ENCODE measurements around the gene TPP1.

TPP1 gene

DNA sequence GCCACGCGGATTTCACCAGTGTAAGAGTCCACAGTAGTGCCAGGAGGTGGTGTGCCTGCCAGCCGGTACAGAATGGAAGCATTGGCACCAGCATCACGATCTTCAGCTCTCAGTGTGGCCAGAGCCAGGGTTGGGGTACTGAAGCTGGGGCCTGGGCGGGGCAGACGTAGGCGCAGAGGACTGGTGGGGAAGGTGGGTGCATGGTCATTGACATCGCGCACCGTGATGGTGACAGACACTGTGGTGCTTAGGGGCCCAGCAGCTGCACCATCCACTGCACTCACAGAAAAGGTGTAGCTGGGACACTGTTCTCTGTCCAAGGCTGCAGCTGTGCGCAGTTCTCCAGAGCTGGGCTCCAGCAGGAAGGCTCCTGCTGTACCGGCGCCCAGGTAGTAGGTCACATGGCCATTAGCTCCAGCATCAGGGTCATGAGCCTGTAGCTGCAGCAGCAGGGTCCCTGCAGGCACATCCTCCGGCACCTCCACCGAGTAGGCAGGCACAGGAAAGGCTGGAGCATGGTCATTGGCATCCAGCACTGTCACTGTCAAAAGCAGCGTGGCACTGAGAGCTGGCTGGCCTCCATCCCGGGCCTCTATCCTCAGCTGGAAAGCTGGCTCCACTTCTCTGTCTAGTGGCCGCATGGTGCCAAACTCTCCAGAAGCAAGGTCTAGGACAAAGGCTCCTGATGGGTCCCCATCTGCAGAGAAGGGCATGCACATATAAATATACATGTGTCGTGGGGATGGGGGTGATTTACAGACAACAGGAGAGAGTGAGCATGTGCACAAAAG lies 7.9 kb upstream of the TPP1 start:
- DNase-seq, result no peak

DNA sequence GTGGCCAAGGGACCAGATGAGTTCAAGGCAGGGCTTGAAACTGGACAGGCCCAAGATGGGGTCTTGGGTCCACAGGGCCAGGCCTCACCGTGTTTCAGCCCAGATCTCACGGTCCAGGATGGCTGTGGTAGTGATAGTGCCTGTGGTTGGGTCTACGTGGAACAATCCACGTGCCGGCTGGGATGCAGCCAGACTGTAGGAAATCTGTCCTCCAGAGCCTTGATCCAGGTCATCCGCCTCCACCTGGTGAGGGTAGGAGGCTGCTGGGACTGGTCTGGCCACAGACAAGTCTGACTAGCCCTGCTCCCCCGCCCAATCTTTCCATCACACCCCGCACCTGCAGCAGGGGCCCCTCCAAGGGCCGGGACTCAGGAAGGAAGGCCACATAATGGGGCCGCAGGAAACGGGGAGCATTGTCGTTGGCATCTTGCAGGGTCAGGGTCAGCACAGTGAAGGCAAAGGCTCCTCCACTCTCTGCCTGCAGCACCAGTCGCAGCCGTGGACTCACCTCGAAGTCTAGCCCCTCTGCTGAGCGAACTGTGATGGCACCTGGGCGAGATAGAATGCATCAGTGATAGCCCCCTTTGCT lies 6.7 kb upstream of the TPP1 start:
- no peak for DNase-seq

DNA sequence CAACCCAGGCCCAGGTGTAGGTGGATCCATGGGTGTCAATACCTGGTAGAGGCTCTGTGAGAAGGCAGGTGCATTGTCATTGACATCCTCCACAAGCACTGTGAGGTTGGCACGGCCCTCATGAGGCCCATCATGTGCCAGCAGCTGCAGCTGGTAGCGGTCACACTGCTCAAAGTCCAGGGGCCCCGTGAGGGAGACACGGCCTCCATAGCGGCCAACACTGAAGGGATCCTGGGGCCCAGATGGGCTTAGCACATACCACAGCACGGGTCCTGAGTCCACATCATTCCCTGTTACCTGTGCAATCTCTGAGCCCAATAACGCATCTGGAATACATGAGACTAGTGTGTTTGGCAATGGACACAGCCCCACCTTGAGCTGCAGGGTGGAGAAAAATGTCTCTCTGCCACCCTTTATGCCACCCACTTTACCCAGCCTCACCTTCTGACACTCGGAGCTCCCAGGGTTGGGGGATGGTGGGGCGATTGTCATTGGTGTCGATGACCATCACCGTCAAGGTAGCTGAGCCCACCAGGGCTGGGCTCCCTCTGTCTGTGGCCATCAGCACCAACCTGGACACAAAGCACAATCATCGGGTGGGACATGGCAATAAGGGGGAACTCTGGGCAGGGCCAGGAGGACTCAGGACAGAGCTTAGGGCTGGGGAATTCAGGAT lies 6.1 kb upstream of the TPP1 start:
- DNase-seq, result no peak

DNA sequence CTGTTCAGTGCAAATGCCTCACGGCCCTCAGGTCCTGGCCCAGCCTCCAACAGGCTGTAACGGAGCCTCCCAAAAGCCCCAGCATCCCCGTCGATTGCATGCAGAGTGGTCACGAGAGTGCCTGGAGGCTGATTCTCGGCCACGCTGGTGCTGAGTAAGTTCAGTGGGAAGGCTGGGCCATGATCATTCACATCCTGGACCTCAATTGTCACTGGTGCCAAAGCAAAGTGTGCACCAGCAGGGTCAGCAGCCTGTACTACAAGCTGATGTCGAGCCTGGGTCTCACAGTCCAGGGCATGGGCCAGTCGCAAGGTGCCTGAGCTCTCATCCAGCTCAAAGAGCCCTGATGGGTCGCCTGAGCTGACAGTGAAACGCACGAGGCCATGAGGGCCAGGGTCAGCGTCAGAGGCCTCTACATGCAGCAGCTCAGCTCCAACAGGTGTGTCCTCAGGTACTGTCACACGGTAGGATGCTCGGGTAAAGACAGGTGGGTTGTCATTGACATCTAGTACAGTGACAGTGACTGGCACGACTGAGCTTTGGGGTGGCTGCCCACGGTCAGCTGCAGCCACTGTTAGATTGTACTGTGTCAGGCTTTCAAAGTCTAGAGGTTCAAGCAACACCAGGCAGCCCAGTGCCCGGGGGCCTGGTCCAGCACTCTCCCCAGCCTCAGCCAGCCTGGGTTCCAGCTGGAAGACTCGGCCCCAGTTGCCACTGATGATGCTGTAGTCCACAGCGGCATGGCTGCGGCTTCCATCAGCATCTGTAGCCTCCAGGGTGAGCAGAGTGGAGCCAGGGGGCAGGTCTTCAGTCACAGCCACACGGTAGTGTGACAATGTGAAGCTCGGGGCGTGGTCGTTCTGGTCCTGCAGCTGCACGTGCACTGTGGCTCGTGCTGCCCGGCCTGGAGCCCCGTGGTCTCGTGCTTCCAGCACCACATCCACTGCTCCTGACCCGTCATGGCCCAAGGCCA lies 4.5 kb upstream of the TPP1 start:
- no peak for DNase-seq

DNA sequence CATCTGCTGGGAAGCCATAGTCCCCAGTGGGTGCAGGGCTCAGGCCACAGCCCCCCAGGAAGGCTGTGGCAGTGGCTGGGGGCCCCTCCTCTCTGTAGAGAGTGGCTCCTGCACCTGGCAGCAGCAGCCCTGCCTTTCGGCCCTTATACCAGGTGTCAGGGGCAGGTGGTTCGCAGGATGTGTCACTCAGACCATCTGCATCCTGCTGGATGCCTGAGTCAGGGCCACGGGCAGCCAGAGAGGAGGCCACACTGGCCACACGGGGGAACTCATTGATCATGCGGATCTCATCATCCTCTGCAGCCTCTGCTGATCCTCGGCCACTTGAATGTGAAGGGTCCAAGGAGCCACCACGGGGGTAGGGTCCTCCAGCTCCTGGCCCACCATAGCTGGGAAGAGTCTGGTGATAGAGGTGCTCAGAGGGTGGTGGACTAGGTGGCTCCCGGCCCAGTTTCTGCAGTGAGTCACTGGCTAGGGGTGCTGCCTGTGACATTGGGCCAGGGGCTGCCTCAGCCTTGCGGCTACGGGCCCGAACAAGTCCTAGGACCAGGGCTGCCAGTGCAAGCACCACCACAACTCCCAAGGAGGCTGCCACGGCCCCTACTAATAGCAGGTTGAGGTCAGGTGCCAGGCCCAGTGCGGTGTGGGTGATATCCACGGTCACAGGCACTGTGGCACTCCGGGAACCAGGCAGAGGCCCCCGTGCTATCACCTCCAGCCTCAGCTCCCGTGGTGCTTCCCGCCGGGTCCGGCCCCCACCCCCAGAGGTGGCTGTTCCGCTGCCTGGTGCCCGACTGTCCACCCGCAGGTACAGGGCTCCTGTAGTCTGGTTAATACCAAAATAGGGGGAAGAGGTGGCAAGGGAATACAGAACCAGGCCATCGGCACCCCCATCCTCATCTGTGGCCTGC lies 3.3 kb upstream of the TPP1 start:
- DNase-seq, result no peak

DNA sequence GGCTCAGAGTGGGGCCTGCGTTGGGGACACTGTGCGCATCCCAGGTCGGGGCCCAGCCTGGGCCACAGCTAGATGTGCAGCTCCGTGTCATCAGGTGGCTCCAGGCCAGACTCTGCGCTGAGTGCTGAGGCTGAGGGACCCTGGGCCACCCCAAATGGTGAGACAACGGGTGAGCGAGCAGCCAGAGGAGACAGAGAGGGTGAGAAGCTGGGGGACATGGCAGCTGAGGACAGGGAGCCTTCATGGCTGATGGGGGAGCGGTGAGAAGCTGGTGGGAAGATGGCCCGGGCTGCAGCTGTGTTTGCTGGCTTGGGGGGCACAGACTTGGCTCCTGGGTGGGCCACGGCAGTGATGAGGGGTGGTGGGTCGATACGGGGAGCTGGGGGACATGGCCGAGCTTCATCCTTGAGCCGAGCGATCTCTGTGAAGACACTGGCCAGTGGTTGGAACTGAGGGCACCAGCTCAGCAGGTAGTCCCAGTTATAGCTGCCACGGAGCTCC lies 2.5 kb upstream of the TPP1 start:
- no peak for DNase-seq

DNA sequence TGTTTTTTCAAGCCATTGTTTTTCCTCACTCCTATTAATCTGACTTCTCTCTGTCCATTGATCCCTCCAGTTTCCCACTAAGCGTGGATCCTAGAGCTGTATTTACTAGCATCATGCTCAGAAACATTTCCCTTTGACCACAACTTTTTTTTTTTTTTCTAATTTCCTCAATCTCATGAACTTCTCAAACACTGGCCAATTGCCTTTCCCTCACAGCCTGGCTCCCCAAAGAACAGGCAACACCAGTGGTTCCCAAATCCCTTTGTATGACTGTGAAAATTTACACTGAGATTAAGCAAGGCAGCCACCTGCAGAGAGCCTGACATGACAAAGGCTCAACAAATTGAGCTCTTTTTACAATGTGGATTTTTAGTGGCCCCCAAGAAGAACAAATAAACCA lies 1.4 kb upstream of the TPP1 start:
- DNase-seq, result no peak

DNA sequence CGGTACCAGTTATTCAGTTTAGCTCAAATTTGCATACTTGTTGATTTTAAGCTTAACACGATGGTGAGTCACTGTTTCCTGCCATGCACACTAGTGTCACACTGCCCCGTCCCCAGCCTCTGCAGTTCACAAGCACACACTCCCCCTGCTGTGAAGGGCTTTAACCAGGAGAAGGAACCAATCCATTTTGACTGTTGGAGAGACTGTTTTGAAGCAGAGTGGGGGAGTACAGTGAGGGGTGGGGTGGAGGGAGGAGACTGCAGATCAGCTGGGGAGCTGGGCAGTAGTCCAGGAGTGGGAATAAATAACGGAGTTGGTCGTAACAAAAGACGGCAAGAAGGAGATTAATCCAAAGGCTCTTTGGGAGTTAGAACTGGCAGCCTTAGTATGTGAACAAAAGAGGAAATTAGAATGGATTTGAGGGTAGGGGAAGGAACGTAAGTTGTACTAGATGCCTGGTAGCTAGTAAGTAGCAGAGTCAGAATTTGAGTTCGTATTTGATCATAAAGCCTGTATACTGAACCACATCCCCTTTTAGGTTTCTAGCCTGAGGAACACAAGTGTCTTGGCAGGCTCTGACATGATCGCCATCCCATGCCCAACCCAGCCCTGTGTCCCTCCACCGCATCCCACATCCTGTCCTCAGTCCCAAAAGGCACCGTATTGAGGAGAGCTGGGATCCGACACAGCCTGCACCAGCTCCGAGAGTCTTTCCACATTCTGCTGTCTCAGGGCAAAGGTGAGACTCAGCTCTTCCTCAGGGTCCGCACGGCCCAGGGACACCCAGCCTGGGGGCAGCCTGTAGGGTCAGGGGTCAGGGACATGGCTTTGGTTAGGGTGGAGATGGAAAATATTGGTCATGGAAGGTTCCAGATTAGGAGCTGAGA lies 862 bp downstream of the TPP1 start:
- DNase-seq, result peak; percentile 79

DNA sequence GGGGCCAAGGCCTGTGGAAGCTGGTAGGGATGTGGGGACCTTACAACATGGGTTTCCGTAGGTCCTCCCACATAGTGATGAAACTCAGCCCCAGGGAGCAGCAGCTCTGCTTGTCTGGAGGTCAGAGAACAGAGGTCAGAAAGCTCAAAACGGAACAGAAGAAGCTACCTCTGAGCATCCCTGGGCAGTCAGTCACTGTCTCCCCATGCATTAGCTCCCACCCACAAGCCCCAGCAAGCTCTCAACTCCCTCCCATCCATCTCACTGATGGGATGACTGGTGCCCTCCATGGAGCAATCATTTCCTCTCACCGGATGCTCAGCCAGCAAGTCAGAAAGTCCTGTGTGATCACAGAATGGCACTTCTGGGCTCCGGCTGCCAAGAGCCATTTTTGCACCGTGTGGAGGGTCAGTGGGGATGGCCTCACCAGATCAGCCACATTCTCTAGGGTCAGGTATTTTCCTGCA lies 1.9 kb downstream of the TPP1 start:
- DNase-seq, result no peak

DNA sequence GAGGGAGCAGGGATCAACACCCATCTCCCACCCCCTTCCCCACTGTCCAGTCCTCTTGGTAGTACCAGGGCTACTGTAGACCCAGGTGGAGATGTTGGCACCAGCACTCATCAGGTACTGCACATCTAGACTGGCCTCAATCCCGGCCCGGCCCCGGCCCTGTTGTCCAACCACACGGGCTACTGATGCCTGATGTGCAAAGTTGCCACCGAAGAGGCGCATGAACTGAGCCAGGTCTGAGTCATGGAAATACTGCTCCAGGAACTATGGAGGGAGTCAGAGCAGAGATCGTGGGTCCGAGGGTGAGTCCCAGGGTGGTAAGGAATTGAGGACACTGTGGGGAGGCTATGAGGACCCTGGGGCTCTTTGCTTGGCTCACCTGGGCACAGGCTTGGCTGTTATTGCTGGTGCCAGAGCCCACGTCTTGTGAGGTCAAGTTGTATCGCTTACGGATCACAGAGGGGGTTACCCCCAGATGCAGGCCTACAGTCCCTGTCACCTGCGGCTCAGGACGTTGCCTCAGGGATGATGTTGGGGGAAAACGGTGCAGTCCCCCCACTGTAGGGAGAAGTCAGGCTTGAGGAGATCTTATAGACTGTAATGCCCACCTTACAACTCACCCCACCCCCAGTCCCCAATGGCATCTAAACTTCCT lies 2.5 kb downstream of the TPP1 start:
- no peak for DNase-seq

DNA sequence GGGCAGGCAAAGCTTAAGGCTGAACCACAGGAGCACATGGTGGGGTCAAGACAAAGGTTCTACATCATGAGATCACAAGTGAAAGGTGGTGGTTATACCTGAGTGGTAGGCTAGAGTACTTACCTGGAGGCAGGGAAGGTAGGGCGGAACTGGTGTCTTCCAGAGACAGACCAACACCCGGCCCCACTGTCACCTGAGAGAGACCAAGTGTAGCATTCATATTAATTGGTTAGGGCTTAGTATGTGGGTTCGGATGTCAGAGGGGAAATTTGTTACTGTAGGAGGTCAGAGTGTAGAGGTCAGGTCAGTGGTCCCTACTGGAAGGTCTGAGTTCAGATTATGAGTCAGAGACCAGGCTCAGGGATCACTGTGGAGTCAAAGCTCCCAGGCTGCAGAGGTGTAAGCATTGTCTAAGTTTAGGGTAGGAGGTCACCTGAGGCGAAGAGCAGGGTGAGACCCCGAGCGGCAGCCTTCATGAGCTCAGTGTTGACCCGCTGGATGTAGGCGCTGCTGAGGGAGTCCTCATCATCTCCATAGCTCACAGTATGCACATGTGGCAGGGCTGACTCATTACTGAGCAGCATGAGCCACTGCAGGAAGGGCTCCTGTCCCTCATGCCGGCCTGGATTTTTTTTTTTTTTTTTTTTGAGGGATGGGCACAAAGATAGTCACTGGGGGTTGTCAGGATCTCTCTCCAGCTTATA lies 3.2 kb downstream of the TPP1 start:
- DNase-seq, result no peak

DNA sequence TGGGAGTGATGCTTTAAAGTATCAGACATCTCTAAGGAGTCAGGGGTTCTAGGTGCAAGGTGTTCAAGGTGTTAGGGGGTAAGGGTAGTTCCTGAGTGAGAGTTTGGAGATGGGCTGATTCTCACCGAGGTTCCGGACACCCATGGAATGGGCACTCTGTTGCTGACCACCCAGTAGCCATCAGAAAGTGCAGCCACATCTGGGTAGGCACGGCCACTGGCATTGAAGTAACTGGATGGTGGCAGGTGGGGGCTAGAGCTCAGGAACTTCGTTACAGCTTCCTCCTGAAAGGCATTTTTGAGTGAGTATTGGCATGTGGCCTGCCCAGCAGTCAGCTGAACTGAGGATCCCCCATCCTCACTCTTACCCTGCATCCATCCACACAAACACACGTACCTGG lies 4.2 kb downstream of the TPP1 start:
- DNase-seq, result no peak

DNA sequence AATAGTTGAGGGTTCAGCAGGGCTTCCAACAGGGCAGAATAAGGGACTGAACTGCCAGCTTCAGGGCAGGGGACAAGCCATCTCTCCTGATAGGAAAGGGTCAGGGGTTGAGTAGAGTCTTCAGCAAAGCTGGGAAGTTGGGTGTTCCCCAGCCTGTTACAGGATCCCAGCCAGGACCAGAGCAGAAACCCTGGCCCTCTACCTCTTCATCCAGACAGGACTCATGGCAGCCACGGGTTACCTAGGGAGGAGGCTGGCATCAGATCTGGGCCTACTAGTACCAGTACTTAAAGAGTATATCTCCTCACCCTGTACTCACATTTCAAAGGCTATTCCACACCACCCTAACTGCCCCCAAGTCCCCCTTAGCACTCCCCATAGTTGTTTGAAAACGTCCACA lies 4.8 kb downstream of the TPP1 start:
- DNase-seq, result no peak

DNA sequence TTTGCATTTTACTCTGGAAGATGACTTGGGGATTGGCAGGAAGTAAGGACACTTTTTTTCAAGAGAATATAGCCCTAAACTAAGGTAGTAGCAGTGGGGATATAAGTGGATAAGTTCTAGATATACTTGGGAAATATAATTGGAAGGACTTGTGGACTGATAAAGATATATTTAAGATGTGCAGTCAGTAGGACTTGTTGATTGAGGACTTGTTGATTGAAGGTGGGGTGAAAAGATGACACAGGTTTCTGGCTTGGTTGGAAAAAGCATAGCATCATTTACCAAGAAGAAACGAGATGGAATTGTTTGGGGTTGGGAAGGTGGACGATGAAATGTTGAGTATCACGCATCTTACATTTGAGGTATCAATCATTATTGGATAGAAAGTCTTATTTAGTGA lies 5.7 kb downstream of the TPP1 start:
- DNase-seq, result no peak

DNA sequence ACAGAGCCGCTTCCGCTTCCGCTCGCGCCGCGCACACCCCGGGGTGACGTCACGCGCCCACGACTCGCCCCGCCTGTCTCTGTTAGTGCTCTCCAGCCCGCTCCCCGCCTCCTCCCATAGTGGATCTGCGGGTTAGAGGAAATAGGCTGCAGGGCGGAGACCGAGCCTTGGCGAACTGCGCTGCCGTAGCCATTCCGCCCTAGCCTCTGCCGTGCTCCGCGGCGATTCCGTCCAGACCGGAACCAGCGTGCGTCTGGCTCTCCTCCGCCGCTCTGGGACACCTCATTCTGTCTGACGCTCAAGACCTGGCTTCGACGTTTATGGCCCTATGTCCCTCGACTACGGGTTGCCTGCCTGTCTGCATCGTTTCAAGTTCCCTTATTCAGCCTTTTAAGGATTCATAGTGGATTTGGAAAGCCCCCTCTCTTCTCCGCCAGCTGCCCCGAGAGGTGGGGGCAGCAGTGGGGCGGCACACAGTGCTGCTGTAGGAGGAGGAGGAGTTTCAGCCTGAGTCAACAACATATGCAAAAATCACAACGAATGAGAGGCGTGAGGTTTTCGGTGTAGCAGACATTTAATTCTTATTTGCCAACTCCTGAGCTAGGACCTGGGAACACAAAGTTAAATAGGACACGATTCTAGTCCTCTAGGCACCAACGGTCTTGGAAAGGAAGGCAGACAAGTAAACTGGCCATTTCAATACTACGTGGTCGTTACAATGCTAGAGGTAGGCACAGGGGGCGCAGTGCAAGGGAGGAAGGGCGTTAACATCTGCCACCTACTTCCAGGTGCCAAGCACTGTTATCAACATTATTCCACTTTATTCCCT lies 6.8 kb downstream of the TPP1 start, which contains the start of gene TAF10:
Gene TAF10 (minus strand): TSS at position 4 of the 829 bp plus-strand sequence. CDS start 27 bp downstream, outside the sequence.
- peak; percentile 97 for DNase-seq

DNA sequence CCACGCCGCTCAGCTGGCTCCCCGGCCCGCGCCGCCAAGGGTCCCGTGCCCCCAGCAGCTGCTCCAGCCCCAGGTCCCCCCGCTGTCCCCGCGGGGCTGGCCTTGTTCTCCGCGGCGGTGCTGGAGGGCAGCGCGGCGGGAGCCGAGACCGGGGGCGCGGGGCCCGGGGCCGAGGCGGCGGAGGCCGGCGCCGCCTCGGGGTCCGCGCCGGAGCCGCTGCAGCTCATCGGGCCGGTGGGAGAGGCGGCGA lies 7.3 kb downstream of the TPP1 start:
- DNase-seq, result no peak

DNA sequence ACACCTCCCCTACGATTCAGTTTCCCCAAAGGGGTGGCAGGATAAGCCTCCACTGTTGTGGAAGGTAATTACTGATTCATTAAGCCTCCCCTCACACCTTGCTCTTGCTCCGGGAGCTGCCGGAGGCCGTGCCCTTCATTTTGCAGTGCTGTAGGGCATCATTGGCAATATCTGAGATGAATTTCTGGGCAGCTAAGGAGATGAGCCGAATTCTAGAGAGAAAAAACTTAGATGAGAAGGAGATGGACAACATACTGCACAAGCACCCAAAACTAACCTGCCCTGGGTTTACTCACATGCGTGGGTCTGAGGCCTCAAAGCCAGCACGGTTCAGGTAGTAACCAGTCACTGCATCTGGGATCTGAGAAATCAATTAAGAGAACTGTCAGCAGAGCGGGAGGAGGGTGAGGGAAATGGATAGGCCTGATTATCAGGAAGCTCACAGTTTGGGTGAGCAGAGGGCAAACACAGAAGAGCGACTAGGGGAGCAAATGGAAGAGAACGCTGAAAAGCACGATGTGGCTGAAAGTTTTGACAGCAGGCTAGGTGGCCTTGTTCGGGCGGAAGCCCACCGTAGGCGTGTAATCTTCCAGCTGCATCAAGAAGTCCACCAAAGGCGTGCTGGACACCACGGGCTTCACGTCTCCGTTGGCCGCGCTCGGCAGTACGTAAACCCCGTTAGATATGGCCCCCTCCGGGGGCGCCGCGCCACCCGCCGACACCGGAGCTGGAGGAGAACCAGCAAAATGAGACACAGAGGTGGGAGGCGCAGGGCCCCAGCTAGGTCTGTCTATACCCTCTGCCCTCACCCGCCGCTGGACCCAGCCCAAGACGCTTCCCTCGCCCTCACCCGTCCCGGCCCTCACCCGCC lies 7.9 kb downstream of the TPP1 start:
- peak; percentile 43 for DNase-seq

DNA sequence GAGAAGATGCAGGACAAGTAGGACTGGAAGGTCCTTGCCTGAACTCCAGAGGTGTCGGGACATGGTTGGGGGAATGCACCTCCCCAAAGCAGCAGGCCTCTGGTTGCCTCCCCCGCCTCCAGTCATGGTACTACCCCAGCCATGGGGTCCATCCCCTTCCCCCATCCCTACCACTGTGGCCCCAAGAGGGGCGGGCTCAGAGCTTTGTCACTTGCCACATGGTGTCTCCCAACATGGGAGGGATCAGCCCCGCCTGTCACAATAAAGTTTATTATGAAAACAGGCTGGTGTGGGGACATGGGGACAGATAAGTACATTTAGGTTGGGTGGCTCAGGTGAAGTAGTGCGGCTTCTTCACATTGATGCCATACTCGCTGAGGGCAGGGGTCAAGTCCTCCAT lies 8.6 kb downstream of the TPP1 start:
- no peak for DNase-seq

Data from OCI-M1 (cell line).